HG03571 (cell line): ENCODE data around the gene CYFIP1.

Experiments
- ATAC-seq: cut with Tn5 transposase; IDR thresholded peaks from one replicate; pipeline ENCODE4 v1.9.1; 2021; ENCODE audit not compliant: unreplicated experiment

CYFIP1 gene

DNA sequence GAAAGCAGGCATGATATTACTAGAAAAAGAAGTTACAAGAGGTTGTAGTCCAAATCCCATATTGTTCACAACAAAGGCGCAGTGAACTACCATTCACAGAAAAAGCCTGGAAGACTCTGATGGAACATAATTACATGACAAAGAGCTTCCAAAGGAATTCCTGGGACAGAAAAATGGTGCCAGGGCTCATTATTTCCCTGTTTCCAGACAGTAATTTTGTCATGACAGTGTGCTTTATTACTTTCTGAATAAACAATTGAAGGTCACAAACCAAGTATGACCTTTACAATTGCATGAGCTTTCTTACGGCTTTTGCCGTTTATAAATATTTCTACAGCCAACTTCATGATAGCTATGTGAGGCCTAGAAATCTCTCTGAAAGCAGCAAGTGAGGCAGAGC, 61.0 kb downstream of the CYFIP1 start:
- no peak for ATAC-seq

DNA sequence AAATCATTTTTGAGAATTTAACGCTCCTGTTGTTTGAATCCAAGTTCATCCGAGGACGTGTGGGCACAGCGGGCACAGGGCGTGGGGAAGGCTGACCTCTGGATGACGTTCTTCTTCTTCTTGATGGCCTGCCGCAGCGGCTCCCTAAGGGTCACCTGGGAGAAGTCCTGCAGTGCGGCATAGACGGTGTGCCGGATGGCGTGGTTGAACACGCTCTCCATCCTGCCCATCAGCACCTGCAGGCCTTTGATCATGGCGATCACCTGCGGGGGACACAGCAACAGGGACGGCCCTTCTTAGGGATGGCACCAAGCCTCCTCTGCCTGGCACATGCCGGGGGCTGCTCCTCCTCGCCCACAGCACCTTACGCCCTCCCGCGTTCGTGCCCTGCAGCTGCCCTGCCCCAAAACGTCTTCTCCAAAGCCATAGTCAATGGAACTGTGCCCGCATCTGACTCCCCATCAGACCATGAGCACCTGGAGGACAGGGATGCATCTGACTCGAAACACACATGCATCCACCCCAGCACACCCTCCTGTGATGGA, 61.5 kb downstream of the CYFIP1 start:
- no peak for ATAC-seq

DNA sequence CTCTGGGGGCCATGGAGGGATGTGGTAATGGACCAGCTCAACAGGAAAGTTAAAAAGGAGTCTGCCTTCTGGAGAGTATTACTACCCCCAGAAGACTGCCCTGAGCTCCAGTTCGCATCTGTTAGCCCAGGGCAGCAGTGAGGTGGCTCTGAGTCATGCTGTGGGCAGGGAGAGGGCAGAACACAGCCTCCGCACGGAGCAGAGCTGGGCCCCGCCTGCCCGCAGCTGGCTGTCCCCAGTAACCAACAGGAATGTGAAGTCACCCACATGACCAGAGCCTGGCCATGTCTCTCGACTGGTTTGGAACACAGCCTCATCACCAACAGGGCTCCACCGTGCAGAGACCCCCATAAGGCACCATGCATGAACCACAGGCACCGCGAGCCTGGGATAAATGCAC, 62.1 kb downstream of the CYFIP1 start:
- no peak for ATAC-seq

DNA sequence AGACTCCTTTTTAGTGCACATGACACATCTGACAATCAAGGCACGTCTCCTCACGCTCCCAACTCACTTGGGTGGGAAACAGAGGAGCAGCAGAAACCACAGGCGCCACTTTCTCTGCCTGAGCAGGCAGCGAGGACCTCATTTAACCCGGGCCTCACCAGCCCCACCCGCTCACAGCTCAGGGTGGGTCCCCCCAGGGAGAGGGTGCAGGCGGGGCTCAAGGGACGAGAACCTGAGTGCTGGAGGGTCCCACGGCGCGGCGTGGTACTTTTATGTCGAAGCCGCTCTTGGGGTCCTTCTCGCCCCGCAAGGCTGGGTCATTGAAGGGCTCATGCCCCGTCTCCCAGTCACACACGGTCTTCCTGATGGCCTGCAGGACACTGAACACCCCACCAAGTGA, 62.6 kb downstream of the CYFIP1 start:
- ATAC-seq, result no peak

DNA sequence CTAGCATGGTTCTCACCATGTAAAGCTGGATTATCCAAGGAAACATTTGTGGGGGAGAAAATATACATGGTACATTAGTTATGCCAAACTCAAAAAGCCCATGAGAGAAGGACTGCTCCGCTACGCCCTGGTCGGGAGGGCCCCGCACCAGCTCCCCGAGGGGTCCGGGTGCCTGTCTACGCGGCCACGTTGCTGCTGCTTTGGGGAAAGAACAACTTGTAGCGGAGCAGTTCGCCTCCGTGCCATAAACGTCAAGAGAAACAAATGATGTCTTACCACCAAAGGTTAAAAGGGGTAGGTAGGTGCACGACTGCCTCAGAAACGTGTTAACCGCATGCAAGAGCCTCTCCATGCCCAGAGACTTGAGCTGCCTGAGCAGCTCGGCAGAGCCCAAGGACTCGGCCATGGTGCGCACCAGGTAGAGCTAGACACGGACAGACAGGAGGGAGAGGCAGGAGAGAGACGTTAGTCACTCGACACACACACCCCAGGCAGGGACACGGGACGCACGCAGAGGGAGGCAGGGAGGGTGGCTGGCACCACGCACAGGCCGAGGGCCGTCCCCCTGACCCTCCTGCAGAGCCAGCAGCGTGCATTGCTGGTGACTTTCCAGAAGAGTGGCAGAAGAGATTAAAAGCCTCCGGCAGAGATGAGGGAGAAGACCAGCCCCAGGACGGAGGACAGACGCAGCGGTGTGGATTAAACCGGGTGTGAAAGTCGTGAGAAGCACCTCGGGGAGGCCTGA, 63.4 kb downstream of the CYFIP1 start:
- ATAC-seq, result no peak

DNA sequence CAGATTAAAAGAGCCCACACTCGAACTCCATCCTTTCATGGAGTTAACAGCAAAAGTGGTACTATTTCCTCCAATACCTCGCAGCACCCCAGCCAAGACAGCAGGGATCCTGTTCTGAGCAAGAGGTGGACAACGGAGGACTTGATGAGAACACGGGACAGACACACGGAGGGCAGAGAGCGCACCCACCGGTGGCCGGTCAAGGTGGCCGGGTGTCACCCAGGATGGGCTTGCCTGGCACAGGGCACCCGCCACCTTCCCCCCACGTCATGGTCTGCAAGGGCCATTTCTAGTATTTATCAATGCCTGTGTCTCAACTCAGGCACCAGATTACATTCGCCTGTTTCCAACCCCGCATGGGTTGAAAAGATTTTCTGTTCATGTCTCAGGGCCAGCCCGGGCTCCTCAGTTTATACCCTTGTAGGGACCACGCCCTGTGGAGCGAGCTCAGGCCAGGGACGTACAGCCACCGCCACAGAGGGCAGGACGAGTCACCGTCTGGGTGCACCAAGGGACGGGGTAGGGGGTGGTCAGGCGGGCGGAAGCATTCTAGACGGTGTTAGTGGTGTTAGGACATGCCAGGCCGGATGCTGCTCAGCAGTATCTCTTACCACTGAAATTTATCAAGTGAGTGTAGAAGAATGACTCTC, 64.2 kb downstream of the CYFIP1 start:
- no peak for ATAC-seq

DNA sequence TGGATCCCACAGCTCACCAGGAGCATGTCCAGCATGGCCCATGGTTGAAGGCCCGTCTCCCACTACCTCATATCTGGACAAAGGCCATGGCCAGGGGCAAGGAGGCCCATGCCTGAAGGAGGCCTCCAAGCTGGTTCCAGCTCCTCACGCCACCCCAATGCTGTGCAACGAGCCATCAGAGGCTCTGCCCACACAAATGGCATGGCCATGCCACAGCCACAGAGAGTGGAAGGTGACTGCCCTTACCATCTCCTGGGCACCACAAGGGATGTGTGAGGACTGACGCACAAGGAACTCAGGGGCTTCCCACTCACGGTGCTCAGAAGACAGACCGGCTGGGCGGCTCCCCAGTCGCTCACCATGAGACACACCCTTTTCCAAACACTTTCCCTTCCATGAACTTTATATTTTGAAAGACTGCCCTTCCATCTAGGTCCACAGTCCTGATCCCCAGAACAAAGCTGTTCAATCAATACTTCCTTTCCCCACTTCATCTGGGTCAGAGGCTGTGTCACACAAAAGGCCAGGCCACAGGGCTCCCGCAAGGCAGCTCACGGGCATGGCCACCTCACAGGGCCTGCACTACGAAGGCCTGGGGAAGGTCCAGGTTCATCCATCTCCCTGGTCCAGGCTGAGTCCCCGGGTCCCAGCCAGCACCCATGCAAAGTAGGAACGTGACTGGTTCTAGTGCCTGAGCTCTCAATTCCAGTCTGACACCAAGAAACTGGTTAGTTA, 66.4 kb downstream of the CYFIP1 start:
- ATAC-seq, result no peak

DNA sequence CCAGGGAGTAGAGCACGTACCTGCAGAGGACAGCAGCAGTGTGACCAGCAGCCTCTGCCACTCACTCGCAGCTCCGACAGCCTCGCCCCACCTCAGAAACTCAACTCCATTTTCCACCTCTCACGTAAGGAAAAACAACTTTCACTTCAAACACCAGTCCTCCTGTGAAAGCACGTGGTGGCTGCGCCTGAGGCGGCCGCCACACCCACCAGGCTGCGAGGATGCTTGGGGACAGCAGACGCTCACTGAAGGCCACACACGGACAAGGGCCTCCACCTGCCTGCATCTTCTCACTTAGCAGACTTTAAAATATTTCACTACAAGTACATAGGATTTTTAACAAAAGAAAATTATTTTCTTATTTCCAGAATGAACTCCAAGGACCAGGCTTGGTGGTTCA, 67.9 kb downstream of the CYFIP1 start:
- no peak for ATAC-seq

DNA sequence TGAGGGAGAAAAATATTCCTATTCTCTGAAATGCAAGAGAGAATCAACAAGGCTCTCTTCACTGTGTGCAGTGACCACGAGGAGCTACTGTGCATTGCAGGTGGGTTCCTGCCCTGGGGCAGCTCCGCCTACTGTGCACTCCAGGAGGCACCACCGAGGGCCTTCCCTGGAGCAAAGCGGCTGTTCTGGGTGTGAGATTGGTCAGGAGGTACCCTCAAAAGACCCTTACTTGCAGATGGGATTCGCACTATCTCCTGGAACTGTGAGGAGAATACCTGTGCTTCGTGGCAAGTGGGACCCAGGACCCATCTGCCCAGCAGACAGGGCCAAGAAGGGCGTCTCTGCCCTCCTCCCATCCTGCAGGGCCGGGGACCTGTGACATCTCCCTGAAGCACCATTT, 68.9 kb downstream of the CYFIP1 start:
- ATAC-seq, result no peak

DNA sequence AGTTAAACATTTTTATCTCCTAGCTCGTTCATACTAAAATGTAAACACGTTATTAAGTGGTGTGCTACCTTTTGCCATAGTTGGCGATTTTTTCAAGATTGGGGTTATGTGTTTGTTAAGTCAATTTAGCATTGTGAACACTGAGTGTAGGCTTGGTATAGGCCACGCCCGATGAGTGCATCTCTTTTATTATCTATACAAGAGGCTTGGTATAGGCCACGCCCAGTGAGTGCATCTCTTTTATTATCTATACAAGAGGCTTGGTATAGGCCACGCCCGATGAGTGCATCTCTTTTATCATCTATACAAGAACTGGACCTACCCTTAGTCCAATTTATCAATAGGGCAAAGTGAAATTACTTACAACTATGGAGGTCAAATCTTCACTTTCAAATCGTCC, 71.3 kb downstream of the CYFIP1 start:
- no peak for ATAC-seq

DNA sequence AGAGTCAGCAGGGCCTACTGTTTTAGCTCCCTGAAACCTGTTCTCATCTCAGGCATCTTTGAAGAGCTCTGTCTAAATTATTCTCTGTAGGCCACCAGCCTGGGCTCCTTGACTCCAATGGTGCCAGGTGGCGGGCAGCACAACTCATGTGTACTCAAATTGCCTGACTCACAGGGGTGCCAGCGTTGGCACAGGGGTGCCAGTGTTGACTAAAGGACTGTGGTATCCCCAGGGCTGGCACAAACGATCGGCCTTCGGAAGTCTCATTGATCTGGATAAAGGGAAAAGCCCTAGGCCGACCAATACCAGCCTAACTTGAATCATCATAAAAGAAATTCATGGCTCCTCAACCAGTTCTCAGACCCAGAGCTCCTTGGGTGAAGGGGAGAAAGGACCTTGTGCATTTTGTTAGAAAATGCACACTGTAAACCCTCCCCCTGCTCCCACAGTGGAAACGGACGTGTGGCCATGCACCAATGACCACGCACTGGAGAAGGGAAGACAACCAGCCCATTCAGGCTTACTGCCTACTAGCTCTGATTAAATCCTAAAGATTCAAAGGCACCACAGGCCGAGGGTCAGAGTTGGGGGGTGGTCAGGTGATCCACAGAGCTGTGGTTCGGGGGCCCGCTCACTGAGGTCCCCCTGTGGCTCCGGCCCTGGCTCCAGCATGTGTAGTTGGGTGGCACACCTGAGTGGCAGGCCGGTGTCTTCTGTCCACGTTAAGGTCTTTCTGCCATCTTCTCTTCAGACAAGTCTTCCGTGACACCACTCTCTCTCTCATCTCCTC, 72.8 kb downstream of the CYFIP1 start:
- no peak for ATAC-seq

DNA sequence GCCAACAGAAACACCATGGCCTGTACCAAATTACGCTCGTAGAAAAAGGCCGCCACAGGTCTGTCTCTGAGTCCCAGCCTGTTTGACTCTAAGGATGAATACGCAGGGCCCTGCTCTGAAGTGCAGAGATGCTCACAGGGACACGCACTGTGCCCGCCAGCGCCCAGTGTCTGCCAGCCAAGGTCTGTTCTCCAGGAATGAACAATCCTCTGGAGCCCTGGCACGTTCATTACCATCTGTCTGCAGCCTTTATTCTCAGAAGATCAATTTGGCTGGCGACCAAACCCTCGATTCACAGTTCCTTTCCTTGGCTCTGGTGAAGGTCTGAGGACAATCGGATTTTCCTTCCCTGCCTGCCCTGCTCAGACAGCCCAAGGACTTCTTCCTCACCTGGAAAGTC, 75.4 kb downstream of the CYFIP1 start:
- no peak for ATAC-seq

DNA sequence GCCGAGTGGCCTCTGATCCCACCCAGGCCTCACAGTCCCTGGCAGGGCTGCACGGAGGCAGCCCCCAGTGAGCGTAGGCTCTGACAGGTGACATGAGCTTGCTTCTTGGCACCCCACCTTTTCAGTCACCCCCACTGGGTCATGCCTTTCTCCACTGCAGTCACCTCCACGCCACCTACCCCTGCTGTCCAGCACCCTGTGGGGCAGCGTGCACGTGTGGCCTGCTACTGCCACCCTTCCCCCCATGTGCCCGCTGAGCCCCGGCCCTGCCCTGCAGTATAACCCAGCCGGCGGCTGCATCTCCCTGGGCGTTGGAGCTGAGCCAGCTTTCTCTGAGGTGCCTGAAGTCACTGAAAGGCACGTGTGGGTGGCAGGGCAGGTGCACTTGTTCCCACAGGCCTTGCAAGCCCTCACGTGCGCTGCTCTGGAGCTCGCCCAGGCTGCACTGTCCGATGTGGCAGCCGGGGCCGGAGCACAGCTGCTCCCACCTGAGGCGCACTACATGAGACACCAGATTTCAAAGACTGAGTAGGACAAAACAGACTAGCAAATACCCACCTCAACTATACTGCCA, 76.1 kb downstream of the CYFIP1 start:
- no peak for ATAC-seq

DNA sequence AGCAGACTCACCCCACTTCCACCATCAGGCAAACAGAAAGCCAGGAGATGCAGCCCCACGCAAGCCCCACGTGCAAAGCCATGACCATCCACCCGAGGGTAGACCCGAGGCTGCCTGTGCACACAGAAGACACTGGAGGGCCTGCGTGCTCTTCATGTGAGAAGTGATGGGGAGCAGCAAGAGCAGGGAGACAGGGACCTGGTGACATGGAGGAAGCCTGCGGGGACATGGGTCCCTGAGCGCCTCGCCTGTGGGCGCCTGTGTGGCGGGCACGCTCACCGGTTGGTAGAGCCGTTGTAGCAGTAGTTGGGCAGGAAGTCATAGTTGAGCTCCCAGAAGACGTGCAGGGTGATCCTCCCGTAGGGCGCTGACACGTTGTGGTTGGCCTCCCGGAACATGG, 76.7 kb downstream of the CYFIP1 start:
- ATAC-seq, result no peak

DNA sequence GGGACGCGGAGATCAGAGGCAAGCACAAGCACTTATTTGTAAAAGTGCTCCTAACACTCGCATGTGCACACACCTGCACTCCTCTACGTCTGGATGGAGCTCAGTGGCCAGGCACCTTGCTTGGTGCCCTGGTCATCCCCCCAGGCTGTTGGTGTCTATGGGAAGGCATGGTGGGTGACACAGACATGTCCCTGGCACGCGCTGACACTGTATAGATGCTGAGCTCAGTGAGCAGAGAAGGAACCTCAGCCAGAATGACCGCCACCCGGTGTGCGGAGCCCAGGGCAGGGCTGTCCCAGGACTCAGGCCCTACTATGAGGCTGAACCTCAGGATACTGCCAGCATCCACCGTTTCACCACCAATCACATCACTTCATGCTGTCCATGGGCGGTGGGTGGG, 77.2 kb downstream of the CYFIP1 start:
- no peak for ATAC-seq

DNA sequence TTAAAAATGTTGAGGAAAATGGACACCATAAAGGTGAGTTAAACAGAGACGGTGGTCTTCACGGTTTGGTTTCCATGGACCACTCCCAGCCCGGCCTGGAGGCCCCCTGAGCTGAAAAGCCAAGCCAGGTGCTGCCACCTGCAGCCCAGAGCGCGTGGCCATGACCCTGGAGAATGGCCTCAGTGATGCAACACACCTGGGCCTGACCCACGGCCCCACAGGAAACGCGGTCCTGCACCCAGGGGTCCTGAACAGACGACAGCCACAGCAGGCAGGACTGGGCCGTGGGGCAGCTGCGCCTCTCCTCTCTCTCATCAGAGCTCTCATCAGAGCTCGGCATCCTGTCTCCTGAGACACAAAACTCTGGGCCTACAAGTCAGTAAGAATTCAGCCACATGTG, 77.6 kb downstream of the CYFIP1 start:
- ATAC-seq, result no peak

DNA sequence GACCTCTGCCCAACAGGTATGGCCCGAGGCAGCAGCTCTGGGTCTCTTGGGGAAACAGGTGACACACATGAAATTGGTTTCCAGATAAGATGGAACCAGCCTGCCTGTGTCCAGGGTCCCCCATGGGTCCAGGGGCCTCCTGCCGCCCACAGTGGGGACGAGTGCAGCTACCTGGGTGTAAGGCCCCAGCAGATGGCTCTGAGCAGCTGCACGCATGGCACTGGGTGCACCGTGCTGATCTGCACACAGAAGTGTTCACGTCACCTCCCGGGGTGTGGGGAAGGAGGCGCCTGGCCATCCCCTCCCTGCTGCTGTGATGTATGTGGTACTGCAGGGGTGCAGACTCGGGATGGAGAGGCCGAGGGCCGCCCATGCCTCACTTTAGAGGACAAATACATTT, 78.1 kb downstream of the CYFIP1 start:
- no peak for ATAC-seq

DNA sequence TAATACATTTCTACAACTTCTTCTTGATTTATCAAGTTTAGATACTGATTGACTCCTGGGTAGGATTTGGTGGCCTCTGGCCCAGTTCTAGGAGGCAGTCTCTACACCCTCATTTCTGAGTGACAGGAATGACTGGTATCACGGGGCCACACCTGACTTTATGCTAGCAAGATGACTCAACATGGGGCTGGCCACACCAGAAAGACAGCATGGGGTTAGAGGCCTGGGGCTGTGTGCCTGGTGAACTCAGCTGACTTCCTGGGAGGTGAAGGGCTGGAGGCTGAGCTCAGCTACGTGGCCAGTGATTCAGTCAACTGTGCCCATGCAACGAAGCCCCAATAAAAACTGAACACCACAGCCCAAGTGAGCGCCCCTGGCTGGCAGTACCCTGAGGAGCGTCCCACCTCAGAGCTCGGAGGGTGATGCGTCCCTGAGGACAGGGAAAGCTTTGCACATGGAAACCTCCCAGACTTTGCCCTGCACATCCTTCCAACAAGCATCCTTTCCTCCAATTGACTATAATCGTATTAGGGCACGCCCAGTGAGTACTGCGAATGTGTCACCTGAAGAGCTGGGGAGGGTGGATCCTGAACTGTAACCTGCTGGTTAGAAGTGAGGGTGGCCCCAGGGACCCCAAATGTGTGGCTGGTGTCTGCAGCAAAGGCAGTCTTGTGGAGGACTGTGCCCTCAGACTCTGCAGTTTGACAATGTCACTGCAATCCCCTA, 84.5 kb downstream of the CYFIP1 start:
- peak; percentile 59 for ATAC-seq

DNA sequence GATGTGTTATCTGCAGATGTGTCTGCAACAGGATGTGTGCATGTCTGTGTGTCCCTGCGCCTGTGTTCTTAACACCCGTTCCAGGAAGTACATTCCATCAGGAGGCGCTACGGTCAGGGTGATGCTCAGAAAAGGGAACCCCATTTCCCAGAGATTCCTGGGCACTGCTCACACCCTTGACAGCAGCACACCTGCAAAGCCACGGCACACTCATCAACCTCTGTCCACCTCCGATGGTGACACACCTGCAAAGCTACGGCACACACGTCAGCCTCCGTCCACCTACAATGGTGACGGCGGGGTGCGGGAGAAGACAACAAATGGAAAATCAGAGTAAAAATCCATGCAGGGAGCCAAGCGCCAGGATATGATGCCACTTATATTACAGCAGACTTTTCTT, 86.3 kb downstream of the CYFIP1 start:
- no peak for ATAC-seq

DNA sequence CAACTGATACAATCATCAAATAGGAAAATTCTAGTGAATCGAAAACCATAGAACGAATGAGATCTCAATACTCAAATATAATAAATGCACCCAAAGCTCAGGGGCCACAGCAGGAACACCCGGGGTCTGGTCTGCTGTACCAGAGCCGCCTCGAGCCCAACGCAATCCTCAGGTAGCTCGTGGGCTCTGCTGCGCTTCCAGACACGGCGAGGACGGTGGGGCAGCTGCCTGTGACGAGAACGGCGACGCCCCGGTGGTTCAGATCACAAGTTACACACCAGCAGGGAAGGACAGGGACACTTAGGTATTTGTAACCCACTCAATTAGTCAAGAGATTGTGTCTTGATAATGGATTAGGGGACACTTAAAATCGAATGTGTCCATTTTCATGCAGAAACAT, 87.1 kb downstream of the CYFIP1 start:
- ATAC-seq, result no peak
